Nephron (organoid): ENCODE data around the gene RSPO4.

Experiments
- H3K27ac Mint-ChIP-seq, 3 experiments: 2 replicates each; pipeline ENCODE4 v1.8.0; 2020; ENCODE audit warnings: mixed read lengths in 3 of 3, mild to moderate bottlenecking in 2 of 3, moderate library complexity in 1 of 3
- H3K27me3 Mint-ChIP-seq: 2 replicates; pipeline ENCODE4 v1.8.0; 2021; ENCODE audit warnings: low read depth, mild to moderate bottlenecking, moderate library complexity, mixed read lengths
- H3K36me3 Mint-ChIP-seq: 2 replicates; pipeline ENCODE4 v1.8.0; 2020; ENCODE audit warnings: low read depth, mixed read lengths
- H3K4me1 Mint-ChIP-seq: 2 replicates; pipeline ENCODE4 v1.8.0; 2020; ENCODE audit warnings: mixed read lengths
- H3K4me3 Mint-ChIP-seq, 3 experiments: 2 replicates each; pipeline ENCODE4 v1.8.0; 2020; ENCODE audit warnings: mild to moderate bottlenecking in 3 of 3, mixed read lengths in 3 of 3, moderate library complexity in 2 of 3
- H3K9me3 Mint-ChIP-seq: 2 replicates; pipeline ENCODE4 v1.8.0; 2020; ENCODE audit warnings: mixed read lengths
- TF ChIP-seq, protein P1 (sequence below), 3 experiments: fragments of 200-600 bp; sonication (generic); IDR thresholded peaks; one replicate each; pipeline ENCODE4 v1.5.0; 2021; ENCODE audit warnings: antibody characterized with exemption in 3 of 3; ENCODE audit not compliant: unreplicated experiment in 3 of 3

The RSPO4 gene

DNA sequence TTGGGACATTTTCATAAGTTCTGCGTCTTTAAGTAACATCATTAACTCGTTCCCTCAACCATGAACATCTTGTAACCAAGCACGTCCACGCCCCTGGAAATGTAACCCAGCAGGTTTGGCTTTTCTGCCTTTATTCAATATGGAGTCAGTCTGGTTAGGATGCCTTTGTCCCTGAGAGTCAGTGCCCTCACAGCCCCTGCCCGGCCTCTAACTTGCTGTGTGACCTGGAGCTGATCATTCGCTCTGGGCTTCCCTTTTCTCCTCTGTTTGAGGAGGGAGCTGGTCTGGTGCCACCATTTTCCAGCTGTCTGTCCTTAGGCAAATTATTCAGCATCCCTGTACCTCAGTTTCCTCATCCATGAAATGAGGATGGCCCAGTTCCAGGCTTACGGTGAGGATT lies 59.5 kb downstream of the RSPO4 start:
- no peak overlapping the region for H3K4me3 Mint-ChIP-seq
- no peaks in the 10 kb centered on the region for H3K36me3 Mint-ChIP-seq
- H3K27me3 Mint-ChIP-seq: peaks cover 14% of the 10 kb centered on the region
- H3K27ac Mint-ChIP-seq: no peak overlapping the region
- no peaks in the 10 kb centered on the region for H3K9me3 Mint-ChIP-seq
- TF ChIP-seq, protein P1, sequence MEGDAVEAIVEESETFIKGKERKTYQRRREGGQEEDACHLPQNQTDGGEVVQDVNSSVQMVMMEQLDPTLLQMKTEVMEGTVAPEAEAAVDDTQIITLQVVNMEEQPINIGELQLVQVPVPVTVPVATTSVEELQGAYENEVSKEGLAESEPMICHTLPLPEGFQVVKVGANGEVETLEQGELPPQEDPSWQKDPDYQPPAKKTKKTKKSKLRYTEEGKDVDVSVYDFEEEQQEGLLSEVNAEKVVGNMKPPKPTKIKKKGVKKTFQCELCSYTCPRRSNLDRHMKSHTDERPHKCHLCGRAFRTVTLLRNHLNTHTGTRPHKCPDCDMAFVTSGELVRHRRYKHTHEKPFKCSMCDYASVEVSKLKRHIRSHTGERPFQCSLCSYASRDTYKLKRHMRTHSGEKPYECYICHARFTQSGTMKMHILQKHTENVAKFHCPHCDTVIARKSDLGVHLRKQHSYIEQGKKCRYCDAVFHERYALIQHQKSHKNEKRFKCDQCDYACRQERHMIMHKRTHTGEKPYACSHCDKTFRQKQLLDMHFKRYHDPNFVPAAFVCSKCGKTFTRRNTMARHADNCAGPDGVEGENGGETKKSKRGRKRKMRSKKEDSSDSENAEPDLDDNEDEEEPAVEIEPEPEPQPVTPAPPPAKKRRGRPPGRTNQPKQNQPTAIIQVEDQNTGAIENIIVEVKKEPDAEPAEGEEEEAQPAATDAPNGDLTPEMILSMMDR (IDR thresholded peaks at IDR 0.05; ENCODE audit: unreplicated experiment in 3 of 3): no peak
- no peaks in the 10 kb centered on the region for H3K4me1 Mint-ChIP-seq

DNA sequence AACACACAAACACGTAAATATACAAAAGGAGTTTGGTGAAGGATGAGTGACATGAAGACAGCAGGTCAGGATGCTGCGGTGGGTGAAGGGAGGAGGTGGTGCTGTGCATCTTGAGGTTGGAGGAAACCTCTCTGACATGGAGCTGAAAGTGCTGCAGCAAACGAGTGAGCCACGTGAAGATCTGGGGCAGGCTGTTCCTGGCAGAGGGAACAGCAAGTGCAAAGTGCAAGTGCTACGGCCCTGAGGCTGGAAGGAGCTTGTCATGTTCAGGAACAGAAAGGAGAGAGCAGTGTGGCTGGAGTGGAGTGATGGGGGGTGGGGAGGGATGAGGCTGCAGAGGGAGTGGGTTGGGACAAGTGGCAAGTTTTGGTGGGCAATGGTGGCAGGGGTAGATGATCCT lies 61.2 kb downstream of the RSPO4 start:
- no peaks in the 10 kb centered on the region for H3K4me1 Mint-ChIP-seq
- H3K4me3 Mint-ChIP-seq: no peak overlapping the region
- H3K27me3 Mint-ChIP-seq: peaks cover 8% of the 10 kb centered on the region
- H3K9me3 Mint-ChIP-seq: no peaks in the 10 kb centered on the region
- no peak overlapping the region for H3K27ac Mint-ChIP-seq
- TF ChIP-seq, protein P1 (IDR thresholded peaks at IDR 0.05; ENCODE audit: unreplicated experiment in 3 of 3): no peak
- H3K36me3 Mint-ChIP-seq: no peaks in the 10 kb centered on the region

DNA sequence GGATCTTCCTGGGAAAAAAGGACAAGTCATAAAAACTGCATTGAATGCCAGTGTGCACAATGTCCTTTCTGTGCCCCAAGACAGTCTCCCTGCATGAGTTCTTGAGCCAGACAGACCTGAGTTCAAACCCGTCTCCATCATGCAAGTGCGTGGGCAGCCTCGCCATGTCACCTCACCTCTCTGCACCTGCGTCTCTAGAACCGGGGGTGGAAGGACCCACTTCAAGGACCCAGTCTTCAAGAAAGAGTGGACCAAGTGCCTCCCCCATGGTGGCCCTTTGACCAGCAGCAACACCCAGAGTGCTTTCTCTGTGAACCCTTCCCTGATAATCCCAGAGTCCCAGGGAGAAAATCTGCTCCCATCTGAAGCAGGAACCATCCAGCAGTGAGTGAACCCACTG lies 62.5 kb downstream of the RSPO4 start:
- Mint-ChIP-seq H3K9me3 (no peaks in the 10 kb centered on the region), H3K36me3 (no peaks in the 10 kb centered on the region), H3K27me3 (peaks cover 5% of the 10 kb centered on the region), H3K4me1 (no peaks in the 10 kb centered on the region), H3K4me3 (no peak overlapping the region), H3K27ac (no peak overlapping the region)
- TF ChIP-seq, protein P1 (IDR thresholded peaks at IDR 0.05; ENCODE audit: unreplicated experiment in 3 of 3): no peak

DNA sequence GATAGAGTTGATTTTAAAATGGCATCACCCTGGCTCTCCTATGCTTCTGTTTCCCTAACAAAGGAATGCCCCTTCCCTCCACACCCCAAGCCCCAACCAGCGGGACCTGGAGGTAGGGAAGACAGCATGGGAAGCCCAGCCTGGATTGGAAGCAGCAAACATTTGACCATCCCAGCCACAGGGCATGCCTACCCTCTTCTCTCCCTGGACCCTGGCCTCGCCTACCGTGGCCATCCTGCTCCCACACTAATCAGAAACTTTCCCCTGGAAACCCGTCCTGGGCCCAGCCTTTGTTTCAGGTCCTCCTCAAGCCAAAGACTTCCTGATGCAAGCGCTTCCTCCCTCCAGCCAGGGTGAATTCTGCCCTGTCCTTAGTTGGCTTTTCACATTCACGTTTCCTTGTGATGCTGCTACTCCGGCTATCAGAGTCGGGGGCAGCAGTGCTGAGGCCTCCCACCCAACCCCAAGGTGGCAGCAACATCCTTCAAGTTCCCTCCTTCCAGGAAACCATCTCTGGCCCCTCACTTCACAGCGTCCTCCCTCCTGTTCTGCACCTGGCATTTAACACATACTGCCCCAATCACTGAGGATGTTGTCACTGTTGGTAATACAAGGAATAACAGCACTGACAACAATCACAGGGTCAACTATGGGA lies 67.8 kb downstream of the RSPO4 start:
- H3K36me3 Mint-ChIP-seq: peaks cover 5% of the 10 kb centered on the region
- H3K27ac Mint-ChIP-seq: no peak overlapping the region
- H3K27me3 Mint-ChIP-seq: peaks cover 5% of the 10 kb centered on the region
- TF ChIP-seq, protein P1 (IDR thresholded peaks at IDR 0.05; ENCODE audit: unreplicated experiment in 3 of 3): no peak
- H3K4me3 Mint-ChIP-seq: no peak overlapping the region
- peaks cover 22% of the 10 kb centered on the region for H3K9me3 Mint-ChIP-seq
- H3K4me1 Mint-ChIP-seq: no peaks in the 10 kb centered on the region

DNA sequence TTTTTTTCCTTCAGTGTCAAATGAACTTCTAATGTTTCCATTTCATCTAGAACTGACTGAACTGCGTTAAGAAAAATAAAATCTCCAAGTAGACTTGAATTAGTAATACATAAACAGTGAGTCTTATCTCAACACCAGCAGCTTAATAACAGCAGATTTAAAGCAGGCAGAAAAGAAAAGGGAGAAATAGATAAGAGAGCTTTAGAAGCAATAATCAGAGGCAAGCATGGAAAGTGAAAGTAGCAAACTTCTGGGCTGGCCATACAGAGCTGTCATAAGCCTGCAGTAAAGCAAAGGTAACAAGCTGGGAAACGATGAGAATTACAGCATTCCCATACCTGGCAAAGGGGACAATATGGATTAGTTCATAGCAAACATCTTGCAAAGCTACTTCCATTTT lies 69.1 kb downstream of the RSPO4 start:
- TF ChIP-seq, protein P1 (IDR thresholded peaks at IDR 0.05; ENCODE audit: unreplicated experiment in 3 of 3): no peak
- H3K27ac Mint-ChIP-seq: no peak overlapping the region
- peaks cover 5% of the 10 kb centered on the region for H3K27me3 Mint-ChIP-seq
- no peak overlapping the region for H3K4me3 Mint-ChIP-seq
- H3K4me1 Mint-ChIP-seq: no peaks in the 10 kb centered on the region
- H3K9me3 Mint-ChIP-seq: peaks cover 24% of the 10 kb centered on the region
- peaks cover 5% of the 10 kb centered on the region for H3K36me3 Mint-ChIP-seq

DNA sequence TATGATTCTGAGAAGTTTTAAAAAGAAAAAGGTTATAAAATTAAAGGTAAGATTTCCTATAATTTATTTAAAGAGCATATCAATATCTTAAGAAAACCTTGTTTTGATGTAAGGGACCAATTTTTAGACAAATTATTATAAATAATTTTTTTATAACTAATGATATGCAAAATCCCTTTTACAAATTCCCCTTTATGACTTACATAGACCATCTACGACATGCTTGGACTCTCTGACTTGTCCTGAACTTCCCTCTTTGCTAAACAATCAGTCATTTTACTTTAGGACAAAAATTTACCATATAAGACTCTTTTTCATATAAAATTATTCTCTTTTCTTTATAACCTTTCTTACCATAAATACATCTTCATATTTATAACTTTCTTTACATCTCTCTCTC lies 70.7 kb downstream of the RSPO4 start:
- Mint-ChIP-seq H3K36me3 (peaks cover 5% of the 10 kb centered on the region), H3K27me3 (peaks cover 9% of the 10 kb centered on the region)

More for the DNA sequence above, 70.7 kb downstream of the RSPO4 start:
- no peaks in the 10 kb centered on the region for H3K4me1 Mint-ChIP-seq
- no peak overlapping the region for H3K4me3 Mint-ChIP-seq
- TF ChIP-seq, protein P1 (IDR thresholded peaks at IDR 0.05; ENCODE audit: unreplicated experiment in 3 of 3): no peak
- peaks cover 29% of the 10 kb centered on the region for H3K9me3 Mint-ChIP-seq
- H3K27ac Mint-ChIP-seq: no peak overlapping the region
